Daoy (cell line): ENCODE measurements around the gene CUL7. TPM values are rescaled to one million over a fixed set of nuclear protein-coding genes. Genes with fewer than 3 reads are reported as not detected.

Source experiments
- DNase-seq: peaks from one replicate; pipeline ENCODE4 v3.0.0-alpha.2; 2015; ENCODE audit warnings: low read depth
- total RNA-seq: library from RNA; depleted of rRNA; stranded (reverse); fragments of >200 nt; shearing (Covaris generic); gene quantifications from 2 replicates; pipeline ENCODE4 v1.2.3, GENCODE V29; 2014

Gene CUL7
- total RNA-seq, 1 experiment from 2014 or later: 24.2 TPM

GRCh38 chr6:43077333-43077809 is 23.7 kb upstream of the CUL7 start:
- no peak for DNase-seq

DNA sequence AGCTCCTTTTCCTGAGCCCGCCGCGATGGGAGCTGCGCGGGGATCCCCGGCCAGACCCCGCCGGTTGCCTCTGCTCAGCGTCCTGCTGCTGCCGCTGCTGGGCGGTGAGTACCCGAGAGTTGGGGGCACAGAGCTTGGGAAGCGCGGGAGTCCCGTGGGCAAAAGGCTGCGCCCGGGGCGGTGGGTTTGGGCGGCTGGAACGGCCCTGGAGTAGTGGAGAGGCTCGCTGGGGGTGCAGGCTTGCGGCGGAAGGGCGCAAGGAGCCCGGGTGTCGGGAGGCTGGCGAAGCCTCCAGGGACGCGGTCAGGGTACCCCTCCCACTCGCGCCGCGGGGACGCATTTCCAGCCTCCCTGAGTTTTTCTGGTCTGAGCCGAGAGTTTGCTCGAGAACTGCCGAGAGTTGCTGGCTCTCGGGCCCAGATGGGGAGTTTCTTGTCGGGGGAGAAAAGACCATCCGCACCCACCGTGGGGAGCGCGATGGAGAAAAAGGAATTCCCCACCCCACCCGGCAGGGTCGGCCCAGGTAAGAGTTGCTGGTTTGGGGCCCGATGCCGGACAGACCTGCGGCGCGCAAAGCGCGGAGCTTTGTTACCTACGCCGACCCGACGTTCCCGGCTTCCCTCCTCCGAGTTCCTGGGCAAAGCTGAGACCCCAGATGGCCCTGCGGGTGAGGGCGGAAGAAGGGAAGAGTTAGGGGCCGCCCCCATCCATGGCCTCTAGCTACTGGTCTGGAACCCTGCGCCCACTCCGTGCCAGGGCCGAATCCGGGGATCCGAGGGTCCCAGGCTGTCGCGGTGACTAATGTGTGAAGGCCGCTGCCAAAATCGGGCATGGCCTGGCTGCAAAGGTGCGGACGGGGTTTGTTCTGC is 23.0 kb upstream of the CUL7 start:
- DNase-seq: peak; percentile 86

GRCh38 chr6:43075670-43076463 is 22.2 kb upstream of the CUL7 start, which contains the start of gene PTK7:
Gene PTK7 (plus strand): TSS chr6:43076314. CDS start chr6:43076489, 175 bp downstream.
- DNase-seq: peak; percentile 76

- no peak for DNase-seq
These were observed 21.4 kb upstream of the CUL7 start for GRCh38 chr6:43074847-43075669.

DNA sequence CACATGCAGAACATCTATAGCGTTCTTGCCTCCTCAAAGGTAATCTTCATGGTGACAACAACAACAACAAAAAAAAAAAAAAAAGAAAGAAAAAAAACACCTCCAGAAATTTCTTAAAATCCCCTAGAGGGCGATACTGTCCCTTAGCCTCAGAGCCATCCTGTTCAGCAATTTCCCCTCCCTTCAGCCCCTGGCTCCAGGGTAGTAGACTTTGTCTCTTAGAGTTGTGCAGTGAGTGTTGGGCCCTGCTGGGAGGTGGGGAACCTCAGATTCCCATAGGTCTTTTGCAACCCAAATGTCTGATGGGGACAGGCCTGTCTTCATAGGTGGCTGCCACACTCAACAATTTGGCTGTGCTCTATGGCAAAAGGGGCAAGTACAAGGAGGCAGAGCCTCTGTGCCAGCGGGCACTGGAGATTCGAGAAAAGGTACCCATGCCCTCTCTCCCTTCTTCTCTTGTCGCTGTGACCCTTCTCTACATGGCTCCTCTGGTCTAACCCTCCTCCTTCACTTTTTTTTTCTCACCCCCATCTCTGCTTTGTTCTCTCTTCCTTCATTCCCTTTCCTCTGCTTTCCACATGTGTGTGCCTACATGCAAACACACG is 16.5 kb upstream of the CUL7 start:
- DNase-seq: peak; percentile 63

GRCh38 chr6:43062818-43063217 is 9.2 kb upstream of the CUL7 start:
- DNase-seq: no peak

- DNase-seq: no peak
These were observed 8.2 kb upstream of the CUL7 start for GRCh38 chr6:43061861-43062260.

DNA sequence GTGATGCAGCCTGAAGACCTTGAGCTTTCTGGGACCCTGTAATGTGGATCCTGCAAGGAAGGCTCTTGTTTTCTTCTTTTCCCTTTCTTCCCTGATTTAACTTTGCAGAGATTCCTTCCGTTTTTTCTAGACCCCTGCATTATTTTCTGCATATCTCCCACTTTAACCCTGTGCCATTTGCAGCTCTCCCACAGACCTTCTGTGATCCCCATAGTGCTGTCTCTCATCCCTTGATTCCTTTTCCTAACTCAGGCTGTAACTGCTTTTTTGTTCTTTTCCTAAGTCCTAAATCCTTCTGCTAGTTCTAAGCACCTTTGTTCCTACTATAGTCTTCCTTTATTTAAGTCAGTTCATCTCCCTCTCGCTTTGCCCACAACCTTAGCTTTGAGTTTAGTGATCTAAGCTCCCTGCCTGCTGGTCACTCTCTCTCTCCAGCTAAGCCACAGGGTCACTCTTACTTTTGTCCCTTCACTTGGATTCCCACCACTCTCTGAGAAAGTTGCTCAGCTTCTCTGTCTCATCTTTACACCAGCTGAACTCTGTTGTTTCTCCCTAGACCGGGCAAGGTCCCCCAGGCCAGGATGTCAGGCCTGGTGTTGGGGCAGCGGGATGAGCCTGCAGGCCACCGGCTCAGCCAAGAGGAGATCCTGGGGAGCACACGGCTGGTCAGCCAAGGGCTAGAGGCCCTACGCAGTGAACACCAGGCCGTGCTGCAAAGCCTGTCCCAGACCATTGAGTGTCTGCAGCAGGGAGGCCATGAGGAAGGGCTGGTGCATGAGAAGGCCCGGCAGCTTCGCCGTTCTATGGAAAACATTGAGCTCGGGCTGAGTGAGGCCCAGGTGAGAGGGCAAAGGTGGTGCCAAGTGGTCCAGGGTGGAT is 7.3 kb upstream of the CUL7 start:
- no peak for DNase-seq

- DNase-seq: peak; percentile 19
These were observed 6.5 kb upstream of the CUL7 start for GRCh38 chr6:43060034-43060754.

DNA sequence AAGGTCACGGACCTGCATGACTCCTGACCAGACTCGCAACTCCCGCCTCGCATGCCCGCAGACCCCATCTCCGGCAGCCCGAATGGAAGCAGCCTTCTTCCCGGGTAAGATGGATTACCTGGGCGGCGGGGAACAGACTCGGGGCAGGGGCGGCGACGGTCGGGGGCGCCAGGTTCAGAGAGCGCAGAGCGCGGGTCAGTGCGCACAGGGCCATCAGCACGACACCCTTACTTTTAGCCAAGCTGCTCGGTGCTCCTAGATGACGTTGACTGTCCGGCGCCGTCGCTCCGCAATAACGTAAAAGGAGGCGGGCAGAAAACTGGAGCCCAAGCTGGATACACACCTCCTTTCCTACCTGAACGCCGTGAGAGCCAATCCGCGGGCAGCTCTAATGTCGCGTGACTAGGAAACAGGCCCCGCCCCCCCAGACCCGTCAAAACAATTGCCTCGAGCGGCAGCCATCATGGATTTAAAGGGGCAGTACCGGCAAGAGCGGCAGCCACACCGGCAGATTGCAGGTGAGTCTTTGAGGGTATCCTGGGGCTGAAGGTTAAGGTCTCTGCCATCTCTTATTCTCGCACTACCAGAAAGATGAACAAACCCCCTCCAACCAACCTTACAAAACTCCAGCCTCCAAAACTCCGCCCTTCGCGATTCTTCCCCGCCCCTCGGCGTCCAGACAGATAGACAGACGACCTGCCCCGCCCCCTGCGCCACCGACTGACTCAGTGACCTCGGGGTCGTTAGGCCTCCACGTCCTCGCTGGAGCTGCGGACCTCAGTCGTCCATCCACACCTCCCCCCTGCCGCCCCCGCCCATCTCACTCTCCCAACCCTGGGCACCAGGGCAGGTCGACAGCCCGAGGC is 5.8 kb upstream of the CUL7 start, which contains the start of the genes KLC4 and MRPL2:
KLC4 (plus strand) TSS at position 464 of the 866 bp plus-strand sequence. CDS start 1,705 bp downstream, outside the sequence.
MRPL2 (minus strand) TSS at position 267 of the 866 bp plus-strand sequence; CDS start at position 214, 53 bp downstream.
- DNase-seq: peak; percentile 99

DNA sequence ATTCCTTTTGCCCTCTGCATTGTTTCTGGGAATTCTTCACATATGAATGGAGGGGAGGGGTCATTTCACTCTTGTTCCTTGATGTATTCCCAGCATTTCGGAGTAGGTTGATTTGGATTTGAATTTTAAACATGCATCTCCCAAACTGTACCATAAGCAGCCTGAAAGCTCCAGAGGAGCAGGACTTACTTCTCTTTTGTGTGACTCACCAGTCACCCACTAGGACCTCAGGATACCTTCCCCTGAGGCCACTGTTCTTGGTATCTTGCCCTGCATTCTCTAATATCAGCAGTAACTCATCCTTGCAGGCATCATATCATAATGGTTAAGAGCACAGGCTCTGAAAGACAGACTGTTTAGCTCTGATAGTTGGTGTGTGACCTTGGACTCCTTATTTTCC is 4.9 kb upstream of the CUL7 start:
- DNase-seq: no peak

- DNase-seq: no peak
These were observed 2.3 kb upstream of the CUL7 start for GRCh38 chr6:43055966-43056365.

GRCh38 chr6:43054206-43054943 is 724 bp upstream of the CUL7 start:
- DNase-seq: no peak

GRCh38 chr6:43052842-43053544 is 658 bp downstream of the CUL7 start:
- peak; percentile 41 for DNase-seq

- no peak for DNase-seq
These were observed 1.3 kb downstream of the CUL7 start for GRCh38 chr6:43052225-43052841.

DNA sequence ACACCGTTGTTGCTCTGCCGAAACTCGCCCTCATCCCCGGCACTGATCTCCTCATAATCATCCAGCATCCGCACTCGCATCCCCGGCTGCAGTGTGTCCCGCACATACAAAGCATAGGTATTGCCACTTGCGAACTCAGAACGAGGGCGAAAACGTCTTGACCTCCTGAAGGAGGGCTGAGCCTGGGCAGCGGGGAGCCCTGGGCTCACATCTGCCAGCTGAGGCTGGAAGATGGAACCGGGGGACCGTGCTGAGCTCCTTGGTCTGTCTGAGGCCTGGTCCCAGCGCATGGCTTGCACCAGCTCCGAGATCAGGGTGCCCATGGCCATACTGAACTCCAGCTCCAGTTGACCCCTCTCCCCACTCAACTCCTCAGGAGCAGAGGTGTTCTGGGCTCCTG is 2.7 kb downstream of the CUL7 start:
- no peak for DNase-seq

DNA sequence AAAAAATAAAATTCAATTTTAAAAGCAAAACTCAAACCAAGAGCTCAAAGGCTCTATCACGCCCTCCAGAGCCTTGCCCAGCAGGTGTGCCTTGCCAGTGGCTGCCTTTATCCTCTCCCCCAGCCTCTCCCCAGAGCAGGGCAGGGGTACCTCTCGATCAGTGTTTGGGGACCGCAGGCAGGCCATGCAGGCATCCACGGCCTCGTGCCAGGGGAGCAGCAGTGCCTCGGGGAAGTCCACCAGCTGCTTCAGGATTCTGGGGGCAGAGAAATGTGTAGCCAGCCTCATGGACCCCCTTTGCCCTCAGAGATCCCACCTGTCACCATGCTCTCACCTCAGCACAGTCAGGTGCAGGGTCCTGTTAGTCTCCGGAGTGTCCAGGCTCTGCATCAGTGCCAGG is 5.7 kb downstream of the CUL7 start:
- DNase-seq: no peak
